BJ (cell line): ENCODE measurements around the gene BCORL1. TPM values are rescaled to one million over a fixed set of nuclear protein-coding genes. Genes with fewer than 3 reads are reported as not detected.

Experiments used
- CTCF ChIA-PET: fragments of 350-600 bp; formaldehyde crosslinking; extraction: SDS; loops from one replicate; lab custom pipeline; 2021; ENCODE audit warnings: antibody characterized with exemption, inconsistent platforms; lab: Yijun Ruan, JAX
- POLR2A ChIA-PET: fragments of 300-600 bp; sonication (Branson Sonifier 250); formaldehyde crosslinking; extraction: SDS; loops from one replicate; lab custom pipeline; 2021; ENCODE audit warnings: antibody characterized with exemption; lab: Charles Lee
- DNase-seq: peaks from one replicate; pipeline ENCODE4 v3.0.0-alpha.2; 2011; ENCODE audit warnings: low read depth
- H3K27me3 ChIP-seq: 2 replicates; pipeline ENCODE4 v1.6.0; 2011; ENCODE audit warnings: low read length; ENCODE audit not compliant: control insufficient read depth, insufficient read depth
- H3K36me3 ChIP-seq: 2 replicates; pipeline ENCODE4 v1.5.1; 2011; ENCODE audit warnings: low read length; ENCODE audit not compliant: control insufficient read depth, insufficient read depth
- H3K4me3 ChIP-seq: 2 replicates; pipeline ENCODE4 v1.5.1; 2011; ENCODE audit warnings: low read depth, mild to moderate bottlenecking, control low read depth, low read length
- CTCF ChIP-seq: IDR thresholded peaks from 2 replicates; pipeline ENCODE4 v1.5.1; 2011; ENCODE audit warnings: low read depth, mild to moderate bottlenecking, control low read depth, inconsistent platforms, low read length, moderate library complexity; ENCODE audit not compliant: insufficient read depth
- polyA plus RNA-seq: library from polyadenylated mRNA; depleted of rRNA; stranded (reverse); fragments of >200 nt; gene quantifications from 2 replicates; pipeline ENCODE4 v1.2.3, GENCODE V29; 2011

Gene BCORL1
- polyA plus RNA-seq, 1 experiment = 1.5 TPM

GRCh38 chrX:130085551-130086446 is 103.4 kb downstream of the BCORL1 start:
- Histone ChIP-seq H3K27me3 (no peaks in the 10 kb centered on the region), H3K4me3 (no peak overlapping the region), H3K36me3 (no peaks in the 10 kb centered on the region; the same call in 1 of the 2 replicates)
- DNase-seq = no peak
- ChIA-PET CTCF (interaction anchor here (0.8 to 3.9 kb wide), 2 partner anchors 16 to 34 kb away, joined by 4 to 13 read pairs; no protein-coding TSS in a partner anchor), POLR2A (no interaction called here)
- no peak for TF ChIP-seq CTCF

GRCh38 chrX:130086447-130087206 is 104.2 kb downstream of the BCORL1 start:
- TF ChIP-seq CTCF = no peak
- ChIA-PET POLR2A (interaction anchor here (0.6 kb wide), 1 partner anchor 12 kb away, joined by 3 read pairs; no protein-coding TSS in a partner anchor), CTCF (interaction anchor here (3.9 kb wide), 1 partner anchor 33 kb away, joined by 13 read pairs; no protein-coding TSS in a partner anchor)
- no peak overlapping the region for H3K4me3 ChIP-seq
- no peaks in the 10 kb centered on the region for H3K27me3 ChIP-seq
- DNase-seq = no peak
- H3K36me3 ChIP-seq = no peaks in the 10 kb centered on the region

GRCh38 chrX:130090364-130090763 is 107.9 kb downstream of the BCORL1 start:
- no peak for DNase-seq
- Histone ChIP-seq H3K27me3 (no peaks in the 10 kb centered on the region), H3K36me3 (no peaks in the 10 kb centered on the region), H3K4me3 (no peak overlapping the region)
- POLR2A ChIA-PET = no interaction called here
- no peak for TF ChIP-seq CTCF
- CTCF ChIA-PET = no interaction called here

GRCh38 chrX:130091980-130092522 is 109.6 kb downstream of the BCORL1 start:
- H3K4me3 ChIP-seq = no peak overlapping the region
- no peak for TF ChIP-seq CTCF
- CTCF ChIA-PET = interaction anchor here (1.2 kb wide), 1 partner anchor 12 kb away, joined by 4 read pairs; no protein-coding TSS in a partner anchor
- POLR2A ChIA-PET = no interaction called here
- DNase-seq = no peak
- no peaks in the 10 kb centered on the region for H3K27me3 ChIP-seq
- H3K36me3 ChIP-seq = no peaks in the 10 kb centered on the region
